IPS-18c (cell line): Measurements from ENCODE around the gene ZNHIT1.
A peak's percentile ranks its signal among the peaks of the same experiment; 100 is the strongest.

Experiments
- H3K4me3 ChIP-seq: 2 replicates; pipeline ENCODE4 v1.7.0; 2013; ENCODE audit warnings: low read depth, mild to moderate bottlenecking, low read length, moderate library complexity; ENCODE audit not compliant: insufficient read depth
- H3K9me3 ChIP-seq: one replicate; pipeline ENCODE4 v1.6.1; 2013; ENCODE audit warnings: mild to moderate bottlenecking, low read length, moderate library complexity; ENCODE audit not compliant: control insufficient read depth, insufficient read depth

ZNHIT1 gene

DNA sequence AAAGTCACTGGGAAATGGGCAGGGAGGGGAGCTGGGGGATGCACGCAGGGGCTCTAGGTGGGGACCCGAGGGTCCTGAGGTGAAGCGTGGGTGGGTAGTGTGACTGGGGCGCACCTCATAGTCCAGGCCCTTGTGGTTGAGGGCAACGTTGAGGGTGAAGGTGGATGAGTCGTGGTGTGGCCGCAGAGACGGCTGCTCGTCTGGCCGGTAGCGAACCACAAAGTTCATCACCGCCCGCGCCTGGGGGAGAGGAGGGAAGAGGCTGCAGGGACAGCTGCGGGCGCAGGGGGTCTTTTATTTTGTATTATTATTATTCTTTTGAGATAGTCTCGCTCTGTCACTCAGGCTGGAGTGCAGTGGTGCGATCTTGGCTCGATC lies 11.3 kb upstream of the ZNHIT1 start:
- Histone ChIP-seq H3K9me3 (peaks cover 2% of the 10 kb centered on the region), H3K4me3 (no peak overlapping the region)

DNA sequence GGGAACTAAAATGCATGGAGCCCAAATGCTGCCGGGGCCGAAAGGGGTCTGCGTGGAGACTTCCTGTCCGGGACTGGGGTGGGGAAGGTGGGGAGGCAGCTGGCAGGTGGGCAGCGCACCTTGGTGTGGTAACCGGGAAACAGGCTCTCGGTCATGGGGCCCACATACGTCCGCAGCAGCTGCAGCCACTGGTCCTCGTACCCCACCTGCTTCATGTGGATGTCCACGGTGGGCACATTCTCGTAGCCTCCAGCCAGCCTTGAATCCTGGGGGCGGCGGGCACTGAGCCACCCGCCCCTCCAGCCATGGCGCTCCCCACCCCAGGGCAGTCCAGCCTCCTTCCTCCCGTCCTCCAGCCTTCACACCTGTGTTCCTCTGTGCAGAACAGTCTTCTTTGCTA lies 10.5 kb upstream of the ZNHIT1 start:
- Histone ChIP-seq H3K9me3 (peaks cover under 1% of the 10 kb centered on the region), H3K4me3 (no peak overlapping the region)

DNA sequence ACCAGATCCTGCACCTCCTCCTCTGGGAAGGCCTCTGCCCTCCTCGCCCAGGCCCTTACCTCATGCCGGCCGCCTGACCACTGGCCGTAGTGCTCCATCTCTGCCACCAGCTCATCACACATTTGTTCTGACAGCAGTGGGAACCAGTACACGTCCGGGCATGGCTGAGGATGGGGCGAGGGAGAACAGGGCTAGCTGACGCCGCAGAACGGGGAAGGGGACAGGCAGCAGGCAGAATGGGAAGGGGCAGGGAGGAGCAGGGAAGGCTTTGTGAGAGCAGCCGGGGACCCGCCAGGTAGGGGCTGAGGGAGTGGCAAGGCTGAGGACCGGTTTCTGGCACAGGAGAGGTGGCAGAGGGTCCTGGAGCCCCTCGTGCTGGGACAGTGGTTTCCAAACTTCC lies 9.2 kb upstream of the ZNHIT1 start:
- Histone ChIP-seq H3K4me3 (no peak overlapping the region), H3K9me3 (no peaks in the 10 kb centered on the region)

DNA sequence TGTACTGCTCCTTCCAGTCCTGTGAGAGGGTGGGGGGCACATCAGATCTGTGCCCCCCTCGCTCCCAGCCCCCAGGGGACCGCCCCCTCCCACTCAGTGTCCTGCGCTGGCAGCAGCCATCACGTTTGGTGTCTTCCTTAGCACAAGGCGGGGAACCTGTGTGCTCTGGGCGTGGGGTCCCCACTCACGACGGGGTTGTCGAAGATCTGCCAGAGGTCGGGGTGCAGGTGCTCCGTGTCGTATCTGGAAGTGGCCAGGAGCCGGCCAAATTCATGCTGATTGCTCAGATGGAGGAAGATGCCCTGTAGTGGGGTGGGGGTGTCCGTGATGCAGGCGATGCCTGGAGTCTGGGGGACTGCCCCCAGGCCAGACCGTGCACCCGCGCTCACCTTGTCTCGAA lies 7.8 kb upstream of the ZNHIT1 start:
- no peak overlapping the region for H3K4me3 ChIP-seq
- H3K9me3 ChIP-seq, result no peaks in the 10 kb centered on the region

DNA sequence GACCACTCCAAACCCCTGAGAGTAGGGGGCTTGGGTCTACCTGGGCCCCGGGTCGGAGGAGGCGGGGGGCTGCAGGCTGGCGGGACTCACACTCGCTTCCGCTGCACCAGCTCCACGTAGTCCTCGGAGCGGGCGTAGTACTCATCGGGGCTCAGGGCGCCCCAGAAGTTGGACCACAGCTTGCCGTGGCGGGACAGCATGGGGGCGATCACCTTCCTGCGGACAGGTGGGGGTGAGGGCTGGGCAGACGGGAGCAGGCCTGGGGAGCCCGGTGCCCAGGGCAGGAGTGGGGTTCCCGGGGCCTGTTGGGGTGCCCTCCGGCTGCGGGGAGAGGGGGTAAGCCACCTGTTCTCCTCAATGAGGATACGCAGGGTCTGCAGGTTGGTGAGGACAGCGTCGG lies 6.5 kb upstream of the ZNHIT1 start:
- no peak overlapping the region for H3K4me3 ChIP-seq
- no peaks in the 10 kb centered on the region for H3K9me3 ChIP-seq

DNA sequence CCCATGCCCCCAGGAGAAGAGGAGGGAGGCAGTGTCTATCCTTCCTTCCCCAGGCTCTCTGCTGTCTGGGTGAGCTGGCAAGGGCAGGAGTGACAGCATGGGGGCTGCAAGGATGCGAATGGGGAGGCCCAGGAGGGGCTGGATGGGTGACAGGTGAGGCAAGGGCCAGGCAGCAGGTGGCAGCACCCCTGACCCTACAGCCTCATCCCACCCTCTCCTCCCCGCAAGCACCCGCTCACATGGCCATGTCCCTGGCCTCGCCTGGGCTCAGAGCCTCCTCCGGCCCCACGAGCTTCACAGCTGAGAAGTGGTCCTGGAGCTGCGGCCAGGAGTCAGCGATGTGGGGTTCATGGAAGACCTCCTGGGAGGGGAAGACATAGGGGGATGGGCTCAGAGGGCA lies 6.0 kb upstream of the ZNHIT1 start:
- no peaks in the 10 kb centered on the region for H3K9me3 ChIP-seq
- no peak overlapping the region for H3K4me3 ChIP-seq

DNA sequence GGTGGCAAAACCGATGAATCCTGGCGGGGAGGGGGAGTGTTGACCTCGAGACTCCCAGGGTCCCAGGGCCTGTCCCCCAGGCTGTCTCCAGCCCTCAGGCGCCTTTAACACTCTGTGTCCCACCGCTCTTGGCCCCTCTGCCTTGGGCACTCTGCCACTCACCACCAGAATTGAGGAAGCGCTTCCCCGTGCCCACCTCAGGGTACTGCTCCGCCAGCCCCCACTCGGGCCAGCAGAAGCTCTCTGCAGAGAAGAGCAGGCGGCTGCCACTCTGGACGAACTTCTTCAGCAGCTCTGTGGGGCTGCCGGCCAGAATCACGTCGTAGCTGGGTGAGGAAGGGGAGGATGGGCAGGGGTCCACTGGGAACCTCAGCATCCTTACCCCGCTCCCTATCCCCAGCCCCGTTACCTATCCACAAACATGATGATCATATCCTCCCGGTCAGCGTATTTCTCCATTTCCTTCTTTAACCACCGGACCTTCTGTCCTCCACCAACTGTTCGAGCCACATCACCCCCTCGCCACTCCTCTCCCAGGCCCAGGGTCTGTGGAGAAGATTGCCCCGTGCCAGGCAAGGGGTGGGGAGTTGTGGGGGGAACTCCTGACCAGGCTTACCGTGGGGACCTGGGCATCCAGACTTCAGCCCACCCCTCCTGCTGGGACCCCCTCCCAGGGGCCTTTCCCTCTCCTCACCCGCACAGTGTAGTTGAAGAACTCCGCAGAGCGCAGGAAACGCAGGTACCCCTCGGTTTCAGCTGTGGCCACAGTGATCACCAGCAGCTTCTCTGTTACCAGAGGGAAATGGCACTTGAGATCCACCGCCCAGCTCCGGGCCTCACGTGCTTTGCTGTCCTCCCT lies 1.7 kb upstream of the ZNHIT1 start:
- Histone ChIP-seq H3K4me3 (peak overlapping the region; percentile 91), H3K9me3 (no peaks in the 10 kb centered on the region)

DNA sequence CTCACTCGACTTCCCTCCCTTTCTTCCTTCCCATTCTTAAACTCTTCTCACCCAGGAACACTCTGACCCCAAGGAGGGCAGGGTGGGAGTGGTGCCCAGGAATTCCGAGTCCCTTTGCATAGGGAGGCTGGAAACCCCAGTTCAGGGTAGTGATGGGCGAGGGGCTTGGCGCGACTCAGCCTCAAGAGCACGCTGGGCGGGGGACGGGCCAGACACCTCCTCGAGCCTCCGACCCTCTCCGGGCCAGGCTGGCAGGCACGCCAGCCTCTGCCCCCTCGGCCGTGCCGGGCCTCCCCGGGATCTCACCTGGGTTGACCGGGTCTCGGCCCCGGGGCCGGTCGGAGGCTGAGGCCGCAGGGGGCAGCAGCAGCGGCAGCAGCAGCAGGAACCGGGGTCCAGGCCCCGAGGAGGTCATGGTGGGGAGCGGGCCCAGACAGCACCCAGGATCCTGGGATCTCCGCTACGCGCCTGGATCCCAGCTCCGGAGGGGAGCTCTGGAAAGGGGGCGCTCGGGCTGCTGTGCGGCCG lies 1.0 kb upstream of the ZNHIT1 start:
- Histone ChIP-seq H3K4me3 (peak overlapping the region; percentile 91), H3K9me3 (no peaks in the 10 kb centered on the region)

DNA sequence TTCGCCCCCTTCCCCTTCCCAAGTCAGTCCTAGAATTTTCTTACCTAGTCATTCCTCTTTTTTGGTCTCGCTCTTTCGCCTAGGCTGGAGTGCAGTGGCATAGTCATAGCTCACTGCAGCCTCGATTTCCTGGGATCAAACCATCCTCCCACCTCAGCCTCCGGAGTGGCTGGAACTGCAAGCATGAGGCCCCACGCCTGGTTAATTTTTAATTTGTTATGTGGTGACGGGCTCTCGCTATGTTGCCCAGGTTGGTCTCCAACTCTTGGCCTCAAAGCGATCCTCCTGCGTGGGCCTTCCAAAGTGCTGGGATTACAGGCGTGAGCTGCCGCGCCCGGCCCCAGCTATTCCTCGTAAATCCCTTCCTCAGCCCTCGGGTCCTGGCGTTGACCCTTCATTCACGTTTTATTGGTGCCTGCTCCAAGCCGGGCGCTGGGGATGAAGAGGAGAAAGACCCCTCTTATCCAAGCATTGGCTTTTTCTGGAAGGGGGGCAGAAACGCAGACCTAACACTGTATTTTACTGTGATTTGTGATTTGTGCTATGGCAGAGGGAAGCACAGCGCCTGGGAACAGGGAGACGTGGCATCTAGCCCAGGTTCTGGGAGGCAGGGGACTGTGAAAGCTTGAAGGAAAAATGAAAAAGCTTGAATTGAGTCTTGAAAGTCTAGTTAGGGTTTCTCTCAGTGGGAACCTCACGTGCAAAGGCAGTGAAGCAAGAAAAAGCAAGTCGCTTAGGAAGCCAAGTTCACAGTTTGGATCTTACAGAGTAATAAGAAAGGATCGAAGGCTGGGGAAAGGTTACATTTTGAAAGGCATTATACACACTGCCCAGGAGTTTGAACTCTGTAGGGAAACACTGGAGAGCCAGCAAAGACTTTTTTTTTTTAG lies 516 bp downstream of the ZNHIT1 start:
- Histone ChIP-seq H3K9me3 (no peaks in the 10 kb centered on the region), H3K4me3 (peak overlapping the region; percentile 91)

DNA sequence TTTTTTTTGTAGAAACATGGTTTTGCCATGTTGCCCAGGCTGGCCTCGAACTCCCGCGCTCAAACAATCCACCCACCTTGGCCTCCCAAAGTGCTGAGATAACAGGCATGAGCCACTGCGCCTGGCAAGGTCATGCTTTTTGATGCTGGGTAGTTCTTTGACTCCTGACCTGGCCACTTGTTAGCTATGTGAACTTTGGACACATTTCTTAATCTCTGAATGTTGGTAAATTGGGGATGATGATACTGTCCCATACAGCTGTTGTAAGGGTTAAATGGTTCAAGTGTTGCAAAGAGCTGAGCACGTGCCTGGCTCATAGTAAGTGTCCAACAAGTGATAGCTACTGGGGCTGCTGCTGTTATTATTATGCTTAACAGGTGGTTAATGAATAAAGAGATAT lies 2.3 kb downstream of the ZNHIT1 start:
- Histone ChIP-seq H3K9me3 (no peaks in the 10 kb centered on the region), H3K4me3 (no peak overlapping the region)

DNA sequence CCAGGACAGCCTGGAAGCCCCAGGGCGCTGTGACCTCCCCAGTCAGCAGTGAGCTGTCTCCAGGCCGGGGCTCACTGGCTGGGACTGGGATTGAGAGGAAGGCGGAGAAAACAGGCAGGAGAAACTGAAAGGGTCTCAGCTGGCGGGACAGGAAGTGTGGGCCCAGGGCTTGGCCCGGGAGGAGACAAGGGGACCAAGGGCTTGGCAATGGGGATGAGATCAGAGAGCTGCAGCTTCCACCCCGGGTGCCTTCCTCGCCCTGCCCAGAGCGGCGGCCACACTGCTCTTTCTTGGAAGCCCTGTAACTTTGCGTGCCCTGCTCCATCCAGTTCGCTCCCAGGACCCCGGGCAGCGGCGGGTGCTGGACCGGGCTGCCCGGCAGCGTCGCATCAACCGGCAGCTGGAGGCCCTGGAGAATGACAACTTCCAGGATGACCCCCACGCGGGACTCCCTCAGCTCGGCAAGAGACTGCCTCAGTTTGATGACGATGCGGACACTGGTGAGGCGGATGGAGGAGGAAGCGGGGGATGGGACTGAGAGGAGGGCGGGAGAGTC lies 4.4 kb downstream of the ZNHIT1 start:
- no peak overlapping the region for H3K4me3 ChIP-seq

DNA sequence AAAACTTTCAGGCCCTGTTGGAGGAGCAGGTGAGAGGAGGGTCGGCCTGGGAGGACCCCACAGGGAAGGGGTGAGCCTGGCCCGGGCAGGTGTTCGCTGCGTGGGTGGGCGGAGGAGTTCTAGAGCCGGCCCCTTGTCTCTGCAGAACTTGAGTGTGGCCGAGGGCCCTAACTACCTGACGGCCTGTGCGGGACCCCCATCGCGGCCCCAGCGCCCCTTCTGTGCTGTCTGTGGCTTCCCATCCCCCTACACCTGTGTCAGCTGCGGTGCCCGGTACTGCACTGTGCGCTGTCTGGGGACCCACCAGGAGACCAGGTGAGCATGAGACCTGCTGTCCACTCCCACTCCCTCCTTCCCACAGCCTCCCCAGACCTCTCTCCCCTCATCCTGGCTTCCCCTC lies 5.6 kb downstream of the ZNHIT1 start:
- Histone ChIP-seq H3K4me3 (no peak overlapping the region), H3K9me3 (no peaks in the 10 kb centered on the region)

More for the DNA sequence above, 4.4 kb downstream of the ZNHIT1 start:
- H3K9me3 ChIP-seq, result no peaks in the 10 kb centered on the region

DNA sequence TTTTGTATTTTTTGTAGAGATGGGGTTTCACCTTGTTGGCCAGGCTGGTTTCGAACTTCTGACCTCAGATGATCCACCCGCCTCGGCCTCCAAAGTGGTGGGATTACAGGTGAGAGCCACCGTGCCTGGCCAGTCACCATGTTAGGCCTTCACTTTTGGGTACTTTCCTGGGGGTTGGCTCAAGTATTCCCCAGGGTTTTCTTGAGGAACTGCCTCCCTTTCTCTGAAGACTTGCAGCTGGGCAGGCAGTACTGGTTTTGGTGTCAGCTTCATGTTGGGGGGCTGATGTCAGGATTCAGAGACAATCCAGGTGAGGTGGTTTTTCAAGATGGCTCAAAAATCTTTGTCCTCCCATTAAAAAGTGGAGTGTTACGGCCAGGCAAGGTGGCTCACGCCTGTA lies 7.7 kb downstream of the ZNHIT1 start:
- no peak overlapping the region for H3K4me3 ChIP-seq

DNA sequence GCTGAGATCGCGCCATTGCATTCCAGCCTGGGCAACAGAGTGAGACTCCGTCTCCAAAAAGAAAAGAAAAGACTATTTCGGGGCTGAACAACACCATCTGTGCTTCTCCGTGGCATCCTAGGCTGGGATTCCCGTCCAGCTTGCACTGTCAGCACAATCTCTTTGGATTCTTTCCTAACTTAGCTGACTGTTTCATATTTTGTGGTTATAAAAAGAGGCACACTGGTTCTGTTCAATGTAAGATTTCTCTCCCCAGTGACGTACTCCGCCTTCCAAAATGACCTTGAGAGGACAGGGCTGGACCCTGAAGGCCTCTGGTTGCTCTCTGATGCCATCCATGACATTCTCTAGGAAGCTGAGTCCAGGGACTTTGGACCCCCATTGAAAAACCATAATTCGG lies 8.8 kb downstream of the ZNHIT1 start:
- H3K9me3 ChIP-seq, result no peaks in the 10 kb centered on the region
- no peak overlapping the region for H3K4me3 ChIP-seq

More for the DNA sequence above, 7.7 kb downstream of the ZNHIT1 start:
- H3K9me3 ChIP-seq, result no peaks in the 10 kb centered on the region

DNA sequence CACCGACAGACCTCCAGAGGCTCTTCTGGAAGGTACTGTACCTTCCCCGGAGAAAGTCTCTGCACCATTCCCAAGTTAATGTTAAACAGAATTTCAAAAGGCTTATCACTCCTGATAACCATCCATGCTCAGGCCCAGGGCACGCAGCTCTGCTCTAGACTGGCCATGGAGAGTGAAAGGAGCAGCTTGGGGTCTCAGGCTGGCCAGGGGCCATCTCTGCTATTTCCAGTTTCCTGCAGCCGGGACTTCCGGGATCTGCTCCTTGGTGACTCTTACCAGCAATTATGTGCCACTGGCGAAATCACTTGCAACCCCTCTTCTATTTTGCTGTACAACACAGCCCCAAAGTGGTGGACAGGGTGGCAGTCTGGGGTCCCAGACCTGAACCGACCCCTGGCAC lies 13.7 kb downstream of the ZNHIT1 start:
- Histone ChIP-seq H3K9me3 (no peaks in the 10 kb centered on the region), H3K4me3 (peak overlapping the region; percentile 77; the same call in 1 of the 2 replicates)

DNA sequence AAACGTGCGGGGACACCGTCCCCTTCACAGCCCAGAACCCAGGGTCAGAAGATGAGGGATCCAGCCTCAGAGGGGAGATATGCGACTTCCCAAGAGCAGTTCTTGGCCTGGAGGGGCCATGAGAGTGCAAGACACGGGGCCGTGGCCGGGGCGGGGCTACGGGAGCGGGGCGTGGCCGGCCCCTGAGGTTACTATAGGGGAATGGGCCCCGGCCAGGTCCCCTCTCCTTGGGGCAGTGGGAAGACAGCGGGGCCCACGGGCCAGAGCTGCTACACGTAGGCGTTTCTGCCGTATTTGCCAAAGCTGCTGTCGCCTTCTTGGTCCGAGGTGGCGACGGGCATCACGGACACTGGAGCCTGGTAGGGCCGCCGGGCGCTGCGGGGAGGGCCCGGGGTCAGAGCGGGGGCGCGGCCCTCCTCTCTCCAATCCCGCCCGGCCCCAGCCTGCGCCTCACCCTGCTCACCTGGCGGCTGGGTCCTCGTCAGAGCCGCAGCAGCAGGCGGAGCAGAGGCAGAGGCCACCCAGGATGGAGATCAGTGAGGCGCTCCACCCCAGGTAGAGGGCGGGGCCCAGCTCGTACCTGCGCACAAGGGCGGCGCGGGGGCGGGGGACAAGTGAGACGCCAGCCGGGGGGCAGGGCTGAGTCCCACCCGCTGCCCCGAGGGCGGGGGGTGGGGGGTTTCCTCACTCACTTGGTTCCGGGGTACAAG lies 14.3 kb downstream of the ZNHIT1 start:
- H3K4me3 ChIP-seq, result peak overlapping the region; percentile 77
- no peaks in the 10 kb centered on the region for H3K9me3 ChIP-seq

DNA sequence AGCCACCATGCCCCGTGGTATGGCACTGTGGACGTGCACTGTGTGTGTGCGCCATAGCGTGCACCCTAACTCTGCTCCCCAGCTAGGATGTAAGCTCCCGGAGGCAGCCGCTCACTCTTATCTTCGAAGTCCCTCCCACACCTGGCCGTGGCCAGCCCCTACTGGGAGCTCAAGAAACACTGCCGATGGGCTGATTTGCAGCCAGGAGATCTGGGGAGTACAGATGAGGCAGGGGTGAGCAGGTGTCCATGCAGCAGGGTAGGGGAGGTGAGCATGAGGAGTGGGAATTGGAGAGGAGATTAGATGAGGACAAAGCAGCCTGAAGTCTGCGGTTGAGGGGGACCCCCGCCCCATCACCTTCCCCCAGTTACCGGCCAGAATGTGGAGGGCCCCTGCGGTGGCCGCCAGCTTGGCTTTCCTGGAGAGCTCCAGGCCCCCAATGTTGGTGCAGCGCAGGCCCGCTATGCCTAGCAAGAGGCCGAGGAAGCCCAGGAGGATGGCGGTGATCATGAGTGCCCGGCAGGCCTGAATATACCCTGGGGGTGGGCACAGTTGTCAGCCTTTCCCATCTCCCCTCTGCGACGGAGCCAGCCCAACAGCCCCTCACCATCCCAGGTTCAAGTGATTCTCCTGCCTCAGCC lies 16.1 kb downstream of the ZNHIT1 start:
- Histone ChIP-seq H3K4me3 (no peak overlapping the region), H3K9me3 (no peaks in the 10 kb centered on the region)
